Measurements from ENCODE around the gene TCF20. TPM values are rescaled to one million over a fixed set of nuclear protein-coding genes. Genes with fewer than 3 reads are reported as not detected.

TCF20 gene
- total RNA-seq, 1 donor from 2014 or later = 53.7 TPM

DNA sequence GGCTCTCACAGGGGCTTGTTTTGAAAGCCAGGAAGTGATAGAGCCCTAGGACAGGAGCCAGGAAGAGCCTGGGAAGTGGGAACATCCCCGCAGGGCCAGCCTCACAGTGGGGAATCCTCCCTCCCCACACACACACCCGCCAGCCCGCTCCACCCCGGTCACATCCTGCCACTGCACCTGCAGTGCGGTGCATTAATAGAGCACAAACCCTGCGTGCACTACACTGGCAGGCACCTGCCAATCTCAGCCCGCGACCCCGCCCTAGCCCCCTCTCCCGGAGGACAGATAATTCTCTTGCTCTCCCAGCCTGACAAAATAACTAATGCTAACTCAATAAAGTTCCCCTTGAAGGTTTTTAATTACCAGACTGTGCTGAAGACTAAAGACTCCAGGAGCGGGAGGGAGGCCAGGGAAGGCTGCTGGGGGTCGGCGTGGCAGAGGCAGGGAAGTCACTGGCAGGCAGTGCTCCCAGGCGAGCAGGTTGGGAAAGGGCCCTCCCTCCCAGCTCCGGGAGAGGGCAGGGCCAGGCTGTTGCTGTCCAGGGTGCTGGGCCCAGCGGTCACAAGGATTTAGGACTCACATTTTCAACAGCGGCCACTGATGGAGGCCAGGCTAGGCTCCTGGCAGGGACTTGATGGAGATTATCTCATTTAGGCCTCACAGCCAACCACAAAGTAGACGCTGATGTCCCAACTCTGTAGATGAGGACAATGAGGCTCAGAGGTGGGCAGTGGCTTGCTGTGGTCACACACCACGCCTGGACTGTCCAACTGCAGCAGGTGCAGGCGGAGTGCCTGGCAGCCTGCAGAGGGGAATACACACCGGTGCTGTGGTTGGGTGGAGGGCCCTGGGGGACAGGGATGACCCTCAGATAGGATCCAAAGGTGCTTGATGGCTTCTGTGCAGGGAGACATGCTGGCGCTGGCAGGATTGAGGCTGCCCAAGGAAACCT is 23.9 kb upstream of the TCF20 start:
- H3K4me1 ChIP-seq = peaks cover 25% of the 10 kb centered on the region

GRCh38 chr22:42292732-42293520 is 22.5 kb upstream of the TCF20 start:
- no peaks in the 10 kb centered on the region for H3K79me2 ChIP-seq (ENCODE audit: low read depth)
- Mint-ChIP-seq H3K27me3 (ENCODE audit: insufficient read depth, low read depth) (peaks cover 7% of the 10 kb centered on the region), H3K4me3 (no peak overlapping the region), H3K9me3 (no peaks in the 10 kb centered on the region), H3K27ac (no peak overlapping the region), H3K36me3 (no peaks in the 10 kb centered on the region), H3K4me1 (peaks cover 72% of the 10 kb centered on the region)
- H3F3A ChIP-seq (ENCODE audit: low read depth) = peaks cover 16% of the 10 kb centered on the region
- H3K27me3 ChIP-seq = no peaks in the 10 kb centered on the region
- H3K4me2 ChIP-seq = no peak overlapping the region
- no peak overlapping the region for H3K4me3 ChIP-seq
- no peak for DNase-seq (ENCODE audit: low spot score)
- peaks cover 97% of the 10 kb centered on the region for H4K20me1 ChIP-seq (ENCODE audit: low read depth)
- H3K9me3 ChIP-seq (ENCODE audit: low read depth) = no peaks in the 10 kb centered on the region
- no peak overlapping the region for H3K27ac ChIP-seq
- TF ChIP-seq EZH2phosphoT487 (IDR thresholded peaks at IDR 0.05) (no peak), CTCF (IDR thresholded peaks at IDR 0.05) (no peak), EZH2 (IDR thresholded peaks at IDR 0.05) (no peak)
- H2AFZ ChIP-seq (replicated peaks) = no peak overlapping the region
- H3K4me1 ChIP-seq = peaks cover 20% of the 10 kb centered on the region
- H3K36me3 ChIP-seq = no peaks in the 10 kb centered on the region
- H3K9ac ChIP-seq = no peak overlapping the region

More for the DNA sequence above, 23.9 kb upstream of the TCF20 start:
- no peak for TF ChIP-seq EZH2 (IDR thresholded peaks at IDR 0.05)
- no peak for TF ChIP-seq EZH2phosphoT487 (IDR thresholded peaks at IDR 0.05)
- TF ChIP-seq CTCF (IDR thresholded peaks at IDR 0.05) = no peak
- Histone ChIP-seq H3F3A (ENCODE audit: low read depth) (peaks cover 24% of the 10 kb centered on the region), H3K9ac (no peak overlapping the region), H4K20me1 (ENCODE audit: low read depth) (peaks cover 99% of the 10 kb centered on the region), H3K9me3 (ENCODE audit: low read depth) (no peaks in the 10 kb centered on the region), H3K27ac (no peak overlapping the region), H3K4me3 (no peak overlapping the region), H2AFZ (replicated peaks) (no peak overlapping the region), H3K27me3 (no peaks in the 10 kb centered on the region), H3K4me2 (no peak overlapping the region), H3K36me3 (no peaks in the 10 kb centered on the region), H3K79me2 (ENCODE audit: low read depth) (no peaks in the 10 kb centered on the region)
- H3K4me3 Mint-ChIP-seq = peak overlapping the region; percentile 68
- H3K36me3 Mint-ChIP-seq = no peaks in the 10 kb centered on the region
- H3K27me3 Mint-ChIP-seq (ENCODE audit: insufficient read depth, low read depth) = peaks cover 4% of the 10 kb centered on the region
- no peak overlapping the region for H3K27ac Mint-ChIP-seq
- no peaks in the 10 kb centered on the region for H3K9me3 Mint-ChIP-seq
- DNase-seq (ENCODE audit: low spot score) = peak; percentile 93
- H3K4me1 Mint-ChIP-seq = peaks cover 79% of the 10 kb centered on the region

DNA sequence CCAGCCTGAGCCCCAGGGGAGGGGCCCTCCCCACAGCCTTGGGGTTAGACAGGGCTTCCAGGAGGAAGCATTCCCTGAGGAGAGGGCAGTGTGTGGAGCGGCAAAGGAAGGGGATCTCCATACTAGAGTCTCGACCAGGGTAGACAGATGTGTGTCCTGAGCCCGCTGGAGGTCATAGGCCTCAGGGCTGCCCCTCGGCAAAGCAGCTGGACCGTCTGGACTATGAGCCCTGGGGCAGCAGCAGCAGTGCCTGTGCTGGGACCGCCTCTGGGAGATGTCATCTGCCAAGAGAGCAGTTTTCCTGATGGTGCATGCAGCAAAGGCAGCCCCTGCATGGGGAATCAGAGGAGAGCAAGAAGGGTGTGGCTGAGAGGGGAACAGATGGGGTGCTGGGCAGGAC is 20.8 kb upstream of the TCF20 start:
- H3K4me1 Mint-ChIP-seq = peaks cover 73% of the 10 kb centered on the region
- H3K4me3 Mint-ChIP-seq = peak overlapping the region; percentile 66
- Histone ChIP-seq H3K79me2 (ENCODE audit: low read depth) (no peaks in the 10 kb centered on the region), H4K20me1 (ENCODE audit: low read depth) (peaks cover 96% of the 10 kb centered on the region), H3K4me2 (no peak overlapping the region), H3K27me3 (peaks cover 14% of the 10 kb centered on the region), H3K4me1 (peaks cover 20% of the 10 kb centered on the region), H3K9me3 (ENCODE audit: low read depth) (no peaks in the 10 kb centered on the region), H3K27ac (no peak overlapping the region), H3K4me3 (no peak overlapping the region), H3K36me3 (no peaks in the 10 kb centered on the region), H3F3A (ENCODE audit: low read depth) (peaks cover 16% of the 10 kb centered on the region), H2AFZ (replicated peaks) (no peak overlapping the region), H3K9ac (no peak overlapping the region)
- no peaks in the 10 kb centered on the region for H3K36me3 Mint-ChIP-seq
- no peaks in the 10 kb centered on the region for H3K9me3 Mint-ChIP-seq
- H3K27ac Mint-ChIP-seq = peak overlapping the region; percentile 31
- H3K27me3 Mint-ChIP-seq (ENCODE audit: insufficient read depth, low read depth) = peaks cover 15% of the 10 kb centered on the region
- DNase-seq (ENCODE audit: low spot score) = no peak
- TF ChIP-seq EZH2phosphoT487 (IDR thresholded peaks at IDR 0.05) (no peak), EZH2 (IDR thresholded peaks at IDR 0.05) (no peak), CTCF (IDR thresholded peaks at IDR 0.05) (no peak)

Measured in neural progenitor cell (in vitro differentiated cells).